Measurements from ENCODE around the gene ITGB8.

Gene ITGB8

GRCh38 chr7:20310301-20310700, 20.4 kb upstream of the ITGB8 start:
- no peak for DNase-seq

- DNase-seq = peak; percentile 48
Measured at GRCh38 chr7:20310963-20311742, 19.5 kb upstream of the ITGB8 start.

GRCh38 chr7:20311743-20312042, 19.0 kb upstream of the ITGB8 start:
- no peak for DNase-seq

- DNase-seq = no peak
Measured at GRCh38 chr7:20312562-20312961, 18.1 kb upstream of the ITGB8 start.

- no peak for DNase-seq
Measured at GRCh38 chr7:20313626-20314025, 17.1 kb upstream of the ITGB8 start.

- no peak for DNase-seq
Measured at GRCh38 chr7:20314198-20314597, 16.5 kb upstream of the ITGB8 start.

GRCh38 chr7:20316706-20317105, 14.0 kb upstream of the ITGB8 start:
- peak; percentile 82 for DNase-seq

GRCh38 chr7:20317413-20317812, 13.3 kb upstream of the ITGB8 start:
- no peak for DNase-seq

- DNase-seq = no peak
Measured at GRCh38 chr7:20318933-20319332, 11.8 kb upstream of the ITGB8 start.

- no peak for DNase-seq
Measured at GRCh38 chr7:20320322-20320721, 10.4 kb upstream of the ITGB8 start.

- no peak for DNase-seq
Measured at GRCh38 chr7:20320786-20321185, 9.9 kb upstream of the ITGB8 start.

- no peak for DNase-seq
Measured at GRCh38 chr7:20323595-20323994, 7.1 kb upstream of the ITGB8 start.

- DNase-seq = no peak
Measured at GRCh38 chr7:20326342-20326741, 4.4 kb upstream of the ITGB8 start.

- no peak for DNase-seq
Measured at GRCh38 chr7:20327055-20327454, 3.6 kb upstream of the ITGB8 start.

GRCh38 chr7:20328027-20328426, 2.7 kb upstream of the ITGB8 start:
- no peak for DNase-seq

GRCh38 chr7:20328692-20329091, 2.0 kb upstream of the ITGB8 start:
- DNase-seq = no peak

GRCh38 chr7:20329389-20330238, 1.1 kb upstream of the ITGB8 start:
- peak; percentile 78 for DNase-seq

- DNase-seq = peak; percentile 58
Measured at GRCh38 chr7:20330928-20331909, 519 bp downstream of the ITGB8 start.

GRCh38 chr7:20331910-20332813, 1.5 kb downstream of the ITGB8 start:
- DNase-seq = no peak

GRCh38 chr7:20338285-20338684, 7.6 kb downstream of the ITGB8 start:
- no peak for DNase-seq

GRCh38 chr7:20340839-20341238, 10.1 kb downstream of the ITGB8 start:
- no peak for DNase-seq

GRCh38 chr7:20343205-20343604, 12.5 kb downstream of the ITGB8 start:
- DNase-seq = no peak

Data from NCI-H2227 treated with DMSO at 0.1 percent for 48 hours (cell line).